Activated T-cell treated with anti-CD3 and anti-CD28 coated beads, Interleukin-2, amount 50 U/mL, for 24 hours (primary cell): ENCODE results near the gene RAB44.

Experiments used
- DNase-seq: peaks from one replicate; pipeline ENCODE4 v3.0.0-alpha.2; 2020
- H3K27ac Mint-ChIP-seq: 2 replicates; pipeline ENCODE4 v1.8.0; 2020; ENCODE audit warnings: mild to moderate bottlenecking, mixed read lengths
- H3K27me3 Mint-ChIP-seq: 2 replicates; pipeline ENCODE4 v1.8.0; 2020; ENCODE audit warnings: mixed read lengths
- H3K36me3 Mint-ChIP-seq: 2 replicates; pipeline ENCODE4 v1.8.0; 2020; ENCODE audit warnings: low read depth, mixed read lengths
- H3K4me1 Mint-ChIP-seq: 2 replicates; pipeline ENCODE4 v1.8.0; 2020; ENCODE audit warnings: low read depth, mixed read lengths
- H3K4me3 Mint-ChIP-seq: 2 replicates; pipeline ENCODE4 v1.8.0; 2020; ENCODE audit warnings: mild to moderate bottlenecking, moderate library complexity, mixed read lengths
- H3K9me3 Mint-ChIP-seq: 2 replicates; pipeline ENCODE4 v1.8.0; 2020; ENCODE audit warnings: mixed read lengths

The RAB44 gene

DNA sequence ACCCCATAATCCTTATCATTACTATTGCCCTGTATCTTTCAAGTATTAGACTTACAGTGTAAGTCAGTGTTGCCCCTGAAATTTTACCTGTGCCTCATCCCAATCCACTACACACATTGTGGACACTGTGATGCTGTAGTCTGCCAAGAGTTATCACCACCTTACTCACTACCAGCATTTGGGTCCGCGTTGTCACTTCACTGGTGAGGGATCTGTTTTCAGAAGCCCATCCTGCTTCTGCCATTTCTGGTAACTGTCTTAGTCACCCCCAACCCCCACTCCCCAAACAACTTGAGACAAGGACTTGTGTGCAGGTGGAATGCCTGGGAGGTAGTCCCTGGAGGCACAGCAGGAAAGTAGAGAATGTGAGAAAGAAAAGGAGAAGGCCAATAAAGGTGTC, 6.0 kb upstream of the RAB44 start:
- H3K4me3 Mint-ChIP-seq, result no peak overlapping the region
- no peak for DNase-seq
- H3K27ac Mint-ChIP-seq, result no peak overlapping the region
- no peaks in the 10 kb centered on the region for H3K27me3 Mint-ChIP-seq
- peaks cover 38% of the 10 kb centered on the region for H3K4me1 Mint-ChIP-seq
- no peaks in the 10 kb centered on the region for H3K9me3 Mint-ChIP-seq
- peaks cover 11% of the 10 kb centered on the region for H3K36me3 Mint-ChIP-seq

DNA sequence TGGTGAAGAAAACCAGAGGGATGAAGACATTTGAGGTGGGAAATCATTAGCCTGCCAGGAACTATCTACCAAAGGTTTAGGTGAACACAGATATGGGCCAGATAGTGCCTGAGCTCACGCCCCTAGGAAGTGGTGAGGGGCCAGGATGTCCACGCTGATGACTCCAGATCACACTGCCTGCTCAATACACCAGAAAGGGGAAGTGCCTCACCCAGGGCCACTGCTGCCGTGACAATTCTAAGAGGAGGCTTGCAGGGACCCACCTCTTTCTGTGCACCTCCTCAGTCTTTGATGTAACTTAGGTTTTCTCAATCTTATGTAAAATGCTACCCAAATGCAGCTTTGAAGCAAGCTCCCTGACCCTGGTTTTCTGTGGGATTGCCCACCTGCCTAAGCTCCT, 5.4 kb upstream of the RAB44 start:
- Mint-ChIP-seq H3K27ac (peak overlapping the region; percentile 42), H3K9me3 (no peaks in the 10 kb centered on the region), H3K36me3 (peaks cover 5% of the 10 kb centered on the region), H3K4me3 (no peak overlapping the region), H3K4me1 (peaks cover 43% of the 10 kb centered on the region), H3K27me3 (no peaks in the 10 kb centered on the region)
- no peak for DNase-seq

DNA sequence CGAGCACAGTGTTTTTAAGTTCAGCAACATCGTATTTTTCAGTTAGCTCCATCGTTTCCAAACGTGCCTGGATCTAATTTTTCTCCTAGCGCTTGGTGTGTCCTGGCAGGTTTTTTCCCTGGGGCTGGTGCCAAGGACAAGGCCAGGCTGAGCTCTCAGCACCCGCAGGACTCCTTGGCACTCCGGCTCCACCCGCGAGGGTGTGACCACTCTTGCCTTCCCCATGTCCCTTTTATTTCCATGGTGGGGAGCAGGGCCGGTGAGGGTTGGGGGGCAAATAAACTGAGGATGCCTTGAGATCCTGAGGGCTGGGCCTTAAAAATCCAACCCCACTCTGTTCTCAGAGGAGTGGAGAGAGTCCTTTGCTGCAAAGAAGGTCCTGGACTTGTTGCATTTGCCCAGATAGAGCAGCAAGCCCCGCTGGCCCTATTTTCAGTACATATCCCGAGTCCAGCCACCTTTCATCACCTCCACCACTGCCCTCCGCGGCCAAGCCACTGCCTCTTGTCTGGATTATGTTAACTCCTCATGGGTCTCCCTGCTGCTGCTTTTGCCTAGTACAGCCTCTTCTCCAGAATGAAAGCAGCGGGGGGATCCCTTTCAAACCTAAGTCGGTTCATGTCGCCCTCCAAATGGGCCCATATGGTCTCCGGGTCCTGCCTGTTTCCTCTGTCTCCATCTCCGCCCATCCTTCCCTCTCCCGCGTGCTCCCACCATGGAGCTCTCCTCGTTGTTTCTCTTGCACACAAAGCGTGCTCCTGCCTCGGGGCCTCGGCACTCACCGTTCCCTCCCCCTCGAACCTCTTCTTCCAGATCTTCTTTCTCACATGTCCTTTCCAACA, 4.5 kb upstream of the RAB44 start:
- no peaks in the 10 kb centered on the region for H3K27me3 Mint-ChIP-seq
- no peak overlapping the region for H3K4me3 Mint-ChIP-seq
- no peak overlapping the region for H3K27ac Mint-ChIP-seq
- H3K36me3 Mint-ChIP-seq, result no peaks in the 10 kb centered on the region
- H3K4me1 Mint-ChIP-seq, result peaks cover 43% of the 10 kb centered on the region
- no peaks in the 10 kb centered on the region for H3K9me3 Mint-ChIP-seq
- DNase-seq, result no peak

DNA sequence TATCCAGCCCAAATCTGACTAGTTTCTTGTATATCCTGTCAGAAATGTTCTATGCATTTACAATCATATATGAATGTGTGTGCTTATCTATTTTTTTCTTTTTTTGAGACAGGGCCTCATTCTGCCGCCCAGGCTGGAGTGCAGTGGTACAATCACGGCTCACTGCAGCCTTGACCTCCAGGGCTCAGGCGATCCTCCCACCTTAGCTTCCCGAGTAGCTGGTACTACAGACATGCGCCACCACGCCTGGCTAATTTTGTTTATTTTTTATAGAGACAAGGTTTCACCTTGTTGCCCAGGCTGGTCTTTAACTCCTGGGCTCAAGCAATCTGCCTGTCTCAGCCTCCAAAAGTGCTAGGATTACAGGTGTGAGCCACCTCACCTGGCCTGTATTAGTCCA, 3.0 kb upstream of the RAB44 start:
- no peak for DNase-seq
- Mint-ChIP-seq H3K4me1 (peaks cover 43% of the 10 kb centered on the region), H3K27me3 (no peaks in the 10 kb centered on the region), H3K4me3 (no peak overlapping the region), H3K27ac (peak overlapping the region; percentile 78), H3K9me3 (no peaks in the 10 kb centered on the region), H3K36me3 (no peaks in the 10 kb centered on the region)

DNA sequence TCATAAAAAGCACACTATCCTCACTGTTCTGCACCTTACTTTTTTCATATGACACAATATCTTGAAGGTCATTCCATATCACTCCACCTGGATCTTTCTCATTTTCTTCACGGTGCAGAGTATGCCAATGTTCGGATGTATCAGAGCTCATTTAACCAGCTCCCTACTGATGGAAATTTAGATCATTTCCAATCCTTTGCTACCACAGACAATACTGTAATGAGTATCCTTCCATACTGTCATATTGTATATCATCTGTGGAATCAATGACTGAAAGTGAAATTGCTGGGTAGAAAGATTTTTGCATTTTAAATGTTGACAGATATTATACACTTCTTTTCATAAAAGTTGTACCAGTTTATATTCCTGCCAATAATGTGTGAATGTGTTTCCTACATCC, 2.2 kb upstream of the RAB44 start:
- no peaks in the 10 kb centered on the region for H3K27me3 Mint-ChIP-seq
- no peak overlapping the region for H3K4me3 Mint-ChIP-seq
- DNase-seq, result no peak
- peaks cover 43% of the 10 kb centered on the region for H3K4me1 Mint-ChIP-seq
- H3K9me3 Mint-ChIP-seq, result no peaks in the 10 kb centered on the region
- H3K36me3 Mint-ChIP-seq, result no peaks in the 10 kb centered on the region
- peak overlapping the region; percentile 78 for H3K27ac Mint-ChIP-seq

DNA sequence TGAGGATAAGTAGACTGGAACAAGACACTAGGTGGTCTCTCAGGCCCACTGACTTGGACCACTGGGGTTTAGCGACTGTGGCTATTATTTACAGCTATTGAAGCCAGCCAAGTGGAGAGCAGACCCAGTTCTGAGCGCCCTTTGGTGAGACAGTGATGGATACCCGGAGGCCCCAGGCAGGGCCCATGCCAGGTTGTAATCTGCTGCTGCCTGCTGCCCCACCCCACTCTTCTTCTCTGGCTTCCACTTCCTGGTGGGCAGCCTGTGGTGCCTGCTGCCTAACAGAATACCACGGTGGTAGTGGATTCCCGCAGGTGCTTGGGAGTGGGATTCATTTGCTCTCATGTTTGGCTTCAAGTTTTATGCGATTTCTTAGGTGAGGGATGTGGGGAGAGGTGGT, 570 bp downstream of the RAB44 start:
- peak; percentile 21 for DNase-seq
- Mint-ChIP-seq H3K4me1 (peaks cover 26% of the 10 kb centered on the region), H3K9me3 (no peaks in the 10 kb centered on the region), H3K27ac (no peak overlapping the region), H3K27me3 (no peaks in the 10 kb centered on the region), H3K4me3 (no peak overlapping the region), H3K36me3 (no peaks in the 10 kb centered on the region)

DNA sequence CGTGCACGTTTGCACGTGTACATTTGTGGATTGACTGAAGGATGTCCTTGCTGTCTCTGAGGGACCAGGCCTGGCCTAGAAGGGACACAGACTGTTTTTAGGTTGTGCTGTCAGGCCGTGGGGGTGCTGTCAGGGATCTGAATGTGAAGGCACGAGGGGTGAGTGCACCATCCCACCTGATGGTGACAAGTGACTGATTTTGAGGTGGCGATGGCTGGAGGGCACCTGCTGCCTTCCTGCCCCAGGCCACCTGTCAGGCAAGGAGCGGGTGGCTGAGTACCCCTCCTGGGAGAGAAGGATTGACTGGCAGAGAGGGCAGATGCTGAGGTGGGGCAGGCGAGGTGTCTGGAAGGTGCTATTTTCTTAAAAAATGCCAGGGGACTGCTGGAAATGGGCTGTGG, 1.2 kb downstream of the RAB44 start:
- no peak overlapping the region for H3K27ac Mint-ChIP-seq
- peaks cover 26% of the 10 kb centered on the region for H3K4me1 Mint-ChIP-seq
- H3K4me3 Mint-ChIP-seq, result no peak overlapping the region

DNA sequence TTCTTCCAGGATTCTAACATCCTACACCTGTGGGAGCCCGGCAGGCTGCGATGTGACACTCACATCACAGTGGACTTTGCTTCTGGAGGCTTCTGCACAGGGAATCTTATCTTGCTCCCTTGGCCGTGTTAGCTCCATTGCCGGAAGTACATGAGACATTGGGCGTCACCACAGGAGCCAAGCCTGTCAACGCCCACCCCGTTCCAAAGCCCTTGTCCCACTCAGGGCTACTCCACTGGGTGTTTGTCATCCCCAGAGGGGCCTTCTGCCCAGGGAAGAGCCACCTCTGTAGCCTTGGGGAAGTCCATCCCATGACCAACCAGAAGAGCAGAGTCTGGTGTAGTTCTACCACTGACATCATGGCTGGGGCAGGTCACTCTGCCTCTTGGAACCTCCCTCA, 1.7 kb downstream of the RAB44 start:
- DNase-seq, result no peak
- Mint-ChIP-seq H3K4me1 (peaks cover 25% of the 10 kb centered on the region), H3K4me3 (no peak overlapping the region), H3K27me3 (no peaks in the 10 kb centered on the region), H3K36me3 (no peaks in the 10 kb centered on the region), H3K27ac (no peak overlapping the region), H3K9me3 (no peaks in the 10 kb centered on the region)

More for the DNA sequence above, 1.2 kb downstream of the RAB44 start:
- no peak for DNase-seq
- H3K9me3 Mint-ChIP-seq, result no peaks in the 10 kb centered on the region
- H3K36me3 Mint-ChIP-seq, result no peaks in the 10 kb centered on the region
- no peaks in the 10 kb centered on the region for H3K27me3 Mint-ChIP-seq

DNA sequence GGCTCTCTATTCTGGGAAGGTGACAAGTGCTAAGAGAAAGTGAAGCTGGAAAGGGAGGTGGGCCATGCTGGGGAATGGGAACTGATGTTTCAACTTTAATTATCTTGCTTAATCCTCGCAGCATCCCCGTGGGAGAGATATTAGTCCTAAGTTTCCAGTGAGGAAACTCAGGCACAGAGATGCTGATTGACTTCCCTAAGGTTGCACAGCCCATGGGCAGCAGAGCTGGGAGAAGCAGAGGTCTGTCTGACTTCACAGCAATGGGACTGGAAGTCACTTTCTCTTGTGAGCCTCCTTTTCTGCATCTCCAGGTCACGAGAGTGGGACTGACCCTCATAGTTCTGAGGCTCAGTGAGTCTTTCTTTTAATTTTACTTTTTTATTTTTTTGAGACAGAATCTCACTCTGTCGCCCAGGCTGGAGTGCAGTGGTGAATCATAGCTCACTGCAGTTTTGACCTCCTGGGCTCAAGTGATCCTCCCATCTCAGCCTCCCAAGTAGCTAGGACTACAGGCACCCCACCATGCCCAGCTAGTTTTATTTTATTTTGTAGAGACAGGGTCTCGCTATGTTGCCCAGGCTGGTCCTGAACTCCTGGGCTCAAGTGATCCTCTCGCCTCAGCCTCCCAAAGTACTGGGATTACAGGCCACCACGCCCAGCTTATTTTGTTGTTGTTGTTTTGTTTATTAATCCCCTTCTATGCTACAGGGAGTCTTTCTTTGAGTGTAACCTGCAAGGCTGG, 2.6 kb downstream of the RAB44 start:
- H3K27ac Mint-ChIP-seq, result no peak overlapping the region
- H3K9me3 Mint-ChIP-seq, result no peaks in the 10 kb centered on the region
- H3K36me3 Mint-ChIP-seq, result no peaks in the 10 kb centered on the region
- no peaks in the 10 kb centered on the region for H3K27me3 Mint-ChIP-seq
- H3K4me3 Mint-ChIP-seq, result no peak overlapping the region
- H3K4me1 Mint-ChIP-seq, result peaks cover 17% of the 10 kb centered on the region
- peak; percentile 20 for DNase-seq

DNA sequence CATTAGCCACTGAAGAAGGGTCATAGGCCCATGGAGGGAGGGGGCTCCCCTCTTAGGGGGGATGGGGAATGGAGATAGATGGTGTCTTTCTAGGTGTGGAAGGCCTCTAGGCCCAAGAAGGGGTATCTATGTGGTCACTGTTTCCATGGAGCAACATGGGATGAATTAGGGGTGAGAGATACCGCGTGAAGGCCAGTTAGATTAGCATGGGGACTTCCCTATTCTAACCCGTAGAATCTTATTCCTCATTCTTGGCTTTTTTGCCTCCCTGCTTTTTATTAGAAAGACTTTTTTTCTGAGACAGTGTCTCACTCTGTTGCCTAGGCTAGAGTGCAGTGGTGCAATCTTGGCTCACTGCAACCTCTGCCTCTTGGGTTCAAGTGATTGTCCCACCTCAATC, 3.2 kb downstream of the RAB44 start:
- no peak overlapping the region for H3K27ac Mint-ChIP-seq
- H3K27me3 Mint-ChIP-seq, result no peaks in the 10 kb centered on the region
- H3K4me3 Mint-ChIP-seq, result no peak overlapping the region
- H3K9me3 Mint-ChIP-seq, result no peaks in the 10 kb centered on the region
- DNase-seq, result peak; percentile 6
- peaks cover 13% of the 10 kb centered on the region for H3K4me1 Mint-ChIP-seq
- H3K36me3 Mint-ChIP-seq, result no peaks in the 10 kb centered on the region

DNA sequence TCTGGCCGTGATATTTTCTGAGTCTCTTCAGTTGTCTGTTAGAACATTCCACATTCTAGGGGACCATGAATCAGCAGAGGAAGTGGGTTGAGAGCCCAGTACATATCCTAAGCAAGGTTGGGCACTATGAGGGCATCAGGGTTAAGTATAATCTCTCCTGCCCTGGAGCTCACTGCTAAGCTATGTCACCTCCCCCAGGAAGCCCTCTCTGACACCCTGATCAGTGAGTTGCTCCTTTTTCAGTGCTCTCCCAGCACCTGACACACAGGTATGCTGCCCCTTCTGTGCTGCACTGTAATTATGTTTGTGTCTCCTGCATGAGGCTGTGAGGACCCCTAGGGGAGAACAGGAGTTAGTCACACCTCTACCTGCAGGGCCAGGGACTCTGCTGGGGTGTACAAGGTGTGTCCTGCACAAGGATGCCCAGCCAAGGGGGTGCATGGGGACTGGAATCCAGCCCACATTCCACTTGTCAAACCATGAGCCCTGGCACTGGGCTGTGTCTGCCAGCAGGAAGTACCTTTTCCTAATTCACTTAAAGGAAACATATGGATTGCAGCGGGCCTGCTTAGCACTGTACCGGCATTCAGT, 3.9 kb downstream of the RAB44 start:
- peak; percentile 32 for DNase-seq
- Mint-ChIP-seq H3K4me1 (peaks cover 11% of the 10 kb centered on the region), H3K27me3 (no peaks in the 10 kb centered on the region), H3K36me3 (no peaks in the 10 kb centered on the region), H3K4me3 (no peak overlapping the region), H3K27ac (peak overlapping the region; percentile 5), H3K9me3 (no peaks in the 10 kb centered on the region)

DNA sequence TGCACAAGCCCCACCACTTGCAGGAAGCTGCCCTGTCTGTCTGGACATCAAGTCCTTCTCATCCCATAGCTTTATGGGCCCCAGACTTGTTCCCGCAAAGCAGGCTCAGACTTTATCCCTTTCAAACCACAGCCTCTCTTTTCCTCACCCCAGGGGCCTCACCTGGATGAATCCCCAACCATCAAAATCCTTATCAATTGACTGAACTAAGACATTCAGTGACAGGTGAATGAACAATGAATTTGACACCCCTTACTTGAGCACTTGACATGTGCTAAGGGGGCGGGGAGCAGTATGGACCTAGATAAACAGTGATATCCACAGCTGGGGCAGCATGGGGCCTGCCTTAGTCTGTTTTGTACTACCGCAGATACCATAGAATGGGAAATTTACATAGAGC, 5.0 kb downstream of the RAB44 start:
- no peaks in the 10 kb centered on the region for H3K27me3 Mint-ChIP-seq
- peaks cover 6% of the 10 kb centered on the region for H3K4me1 Mint-ChIP-seq
- H3K36me3 Mint-ChIP-seq, result no peaks in the 10 kb centered on the region
- no peak overlapping the region for H3K4me3 Mint-ChIP-seq
- H3K27ac Mint-ChIP-seq, result no peak overlapping the region
- no peaks in the 10 kb centered on the region for H3K9me3 Mint-ChIP-seq
- DNase-seq, result no peak

DNA sequence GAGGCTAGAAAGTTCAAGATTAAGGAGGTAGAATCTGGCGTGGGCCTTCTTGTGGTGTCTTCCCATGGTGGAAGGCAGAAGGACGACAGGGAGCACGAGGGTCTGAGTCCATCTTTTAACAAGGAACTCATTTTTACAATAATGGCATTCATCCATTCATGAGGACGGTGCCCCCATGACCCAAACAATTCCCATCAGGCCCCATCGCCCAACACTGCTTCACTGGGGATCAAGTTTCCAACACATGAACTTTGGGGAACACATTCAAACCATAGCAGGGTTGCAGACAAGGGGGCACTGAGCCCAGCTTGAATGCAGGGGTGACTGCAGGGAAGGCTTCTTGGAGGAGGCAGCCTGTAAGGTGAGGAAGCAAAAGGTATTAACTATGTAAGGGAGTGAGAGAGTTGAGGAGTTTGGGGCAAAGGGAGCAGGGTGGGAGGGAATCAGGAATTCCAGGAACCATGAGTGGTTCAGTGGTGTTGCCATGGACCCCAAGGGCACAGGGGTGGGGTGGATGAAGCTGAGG, 5.5 kb downstream of the RAB44 start:
- Mint-ChIP-seq H3K9me3 (no peaks in the 10 kb centered on the region), H3K36me3 (no peaks in the 10 kb centered on the region), H3K27ac (no peak overlapping the region), H3K4me1 (peaks cover 6% of the 10 kb centered on the region), H3K4me3 (no peak overlapping the region), H3K27me3 (no peaks in the 10 kb centered on the region)
- peak; percentile 2 for DNase-seq

DNA sequence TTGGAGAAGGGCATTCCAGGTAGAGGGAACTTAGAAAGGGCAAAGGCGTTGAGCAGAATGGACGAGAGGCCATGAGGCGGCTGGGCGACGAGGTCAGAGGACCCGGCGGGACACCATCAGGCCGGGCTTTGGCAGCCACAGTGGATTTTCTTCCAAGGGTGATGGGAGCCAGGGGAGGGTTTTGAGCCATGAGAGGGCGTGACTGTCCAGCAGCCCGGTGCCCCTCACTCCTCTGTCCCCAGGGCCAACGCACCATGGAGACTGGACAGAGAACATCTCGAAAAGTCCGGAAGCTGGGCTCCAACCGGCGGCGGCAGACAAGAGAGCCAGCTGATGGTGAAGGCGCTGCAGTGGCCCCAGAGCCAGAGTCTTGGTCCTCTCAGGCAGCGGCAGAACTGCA, 6.4 kb downstream of the RAB44 start:
- H3K4me1 Mint-ChIP-seq, result peaks cover 6% of the 10 kb centered on the region
- no peak overlapping the region for H3K27ac Mint-ChIP-seq
- H3K27me3 Mint-ChIP-seq, result no peaks in the 10 kb centered on the region
- DNase-seq, result peak; percentile 16
- H3K9me3 Mint-ChIP-seq, result no peaks in the 10 kb centered on the region
- no peaks in the 10 kb centered on the region for H3K36me3 Mint-ChIP-seq
- H3K4me3 Mint-ChIP-seq, result no peak overlapping the region
